HepG2 (cell line): ENCODE measurements around the gene CHMP6. TPM values are rescaled to one million over a fixed set of nuclear protein-coding genes. Genes with fewer than 3 reads are reported as not detected.

Source experiments
- ETV5 ChIP-seq: IDR thresholded peaks from 2 replicates; pipeline ENCODE4 v1.6.1; 2018; ENCODE audit warnings: missing biosample characterization, missing genetic modification reagents, inconsistent platforms, borderline replicate concordance
- FOXP1 ChIP-seq, 2 experiments: fragments of 450-650 bp in 1 of 2; IDR thresholded peaks; 2 replicates each; pipeline ENCODE4 v1.6.1; 2017 to 2018; ENCODE audit warnings: antibody characterized with exemption in 1 of 2
- GABPA ChIP-seq, 2 experiments: IDR thresholded peaks; 2 replicates each; pipeline ENCODE4 v1.6.1; 2011 to 2016; ENCODE audit warnings: low read depth in 2 of 2, low read length in 1 of 2, missing biosample characterization in 1 of 2, missing genetic modification characterization in 1 of 2
- MEIS1 ChIP-seq: sonication (generic); formaldehyde crosslinking; IDR thresholded peaks from 2 replicates; pipeline ENCODE4 v1.9.0; 2021; ENCODE audit warnings: mild to moderate bottlenecking, missing genetic modification reagents, moderate library complexity, borderline replicate concordance
- MTA1 ChIP-seq: sonication (generic); formaldehyde crosslinking; IDR thresholded peaks from 2 replicates; pipeline ENCODE4 v1.4.0; 2020; ENCODE audit warnings: missing genetic modification reagents, mild to moderate bottlenecking, borderline replicate concordance
- NCOA2 ChIP-seq: sonication (generic); formaldehyde crosslinking; IDR thresholded peaks from 2 replicates; pipeline ENCODE4 v1.8.0; 2022; ENCODE audit warnings: inconsistent platforms
- PITX1 ChIP-seq: sonication (generic); formaldehyde crosslinking; IDR thresholded peaks from 2 replicates; pipeline ENCODE4 v1.5.1; 2020; ENCODE audit warnings: mild to moderate bottlenecking, missing genetic modification reagents
- SOX5 ChIP-seq: IDR thresholded peaks from 2 replicates; pipeline ENCODE4 v1.6.1; 2016; ENCODE audit warnings: borderline replicate concordance
- ZNF292 ChIP-seq: sonication (generic); formaldehyde crosslinking; IDR thresholded peaks from 2 replicates; pipeline ENCODE4 v1.8.1; 2022; ENCODE audit warnings: mild to moderate bottlenecking, low read depth, missing genetic modification reagents, borderline replicate concordance
- ZNF441 ChIP-seq: sonication (generic); formaldehyde crosslinking; IDR thresholded peaks from 2 replicates; pipeline ENCODE4 v1.7.0; 2021; ENCODE audit warnings: missing genetic modification reagents, borderline replicate concordance
- ZNF501 ChIP-seq: sonication (generic); formaldehyde crosslinking; IDR thresholded peaks from 2 replicates; pipeline ENCODE4 v1.5.1; 2020; ENCODE audit warnings: mild to moderate bottlenecking, moderate library complexity, missing genetic modification reagents
- ZNF788 ChIP-seq: sonication (generic); formaldehyde crosslinking; IDR thresholded peaks from 2 replicates; pipeline ENCODE4 v1.5.0; 2020; ENCODE audit warnings: mild to moderate bottlenecking, missing genetic modification reagents, borderline replicate concordance
- ZNF879 ChIP-seq: sonication (generic); formaldehyde crosslinking; IDR thresholded peaks from 2 replicates; pipeline ENCODE4 v1.8.1; 2023; ENCODE audit warnings: missing genetic modification reagents
- polyA plus RNA-seq, 8 experiments: library from polyadenylated mRNA; depleted of rRNA in 3 of 8; stranded (reverse) in 7 of 8; unstranded in 1 of 8; fragments of >200 nt; fragmentation: Illumina TruSeq in 4 of 8; extraction: Trizol in 4 of 8; gene quantifications; 2 replicates each; pipeline versions ENCODE4 v1.2.1 to v1.2.3, GENCODE V29; 2011 to 2016; ENCODE audit warnings: low read depth in 4 of 8, missing spikeins in 1 of 8, mixed read lengths in 1 of 8; ENCODE audit not compliant: insufficient read depth in 1 of 8
- total RNA-seq, 5 experiments: library from RNA; depleted of rRNA; stranded (reverse); fragments of >200 nt; fragmentation: Illumina TruSeq; extraction: Trizol; gene quantifications; 2 replicates each; pipeline ENCODE4 v1.2.3, GENCODE V29; 2016; ENCODE audit warnings: low read depth in 1 of 5
- TF ChIP-seq, protein P1 (sequence below): sonication (generic); formaldehyde crosslinking; IDR thresholded peaks from 2 replicates; pipeline ENCODE4 v1.4.0; 2020; ENCODE audit warnings: missing genetic modification reagents, borderline replicate concordance
- TF ChIP-seq, protein P2 (sequence below): sonication (generic); formaldehyde crosslinking; IDR thresholded peaks from 2 replicates; pipeline ENCODE4 v1.4.0; 2020; ENCODE audit warnings: missing genetic modification reagents
- TF ChIP-seq, protein P3 (sequence below): sonication (generic); formaldehyde crosslinking; conservative IDR thresholded peaks from 2 replicates; pipeline ENCODE4 v1.4.0; 2020; ENCODE audit warnings: missing genetic modification reagents
- TF ChIP-seq, protein P4 (sequence below): IDR thresholded peaks from 2 replicates; pipeline ENCODE4 v1.6.1; 2016; ENCODE audit warnings: mild to moderate bottlenecking, missing biosample characterization, missing genetic modification reagents

The CHMP6 gene
- total and polyA plus RNA-seq, 2 of the 13 experiments (the other 11 are each of a cell fraction or from before 2014, with no cell fraction given): 11.1 to 24.2 TPM

DNA sequence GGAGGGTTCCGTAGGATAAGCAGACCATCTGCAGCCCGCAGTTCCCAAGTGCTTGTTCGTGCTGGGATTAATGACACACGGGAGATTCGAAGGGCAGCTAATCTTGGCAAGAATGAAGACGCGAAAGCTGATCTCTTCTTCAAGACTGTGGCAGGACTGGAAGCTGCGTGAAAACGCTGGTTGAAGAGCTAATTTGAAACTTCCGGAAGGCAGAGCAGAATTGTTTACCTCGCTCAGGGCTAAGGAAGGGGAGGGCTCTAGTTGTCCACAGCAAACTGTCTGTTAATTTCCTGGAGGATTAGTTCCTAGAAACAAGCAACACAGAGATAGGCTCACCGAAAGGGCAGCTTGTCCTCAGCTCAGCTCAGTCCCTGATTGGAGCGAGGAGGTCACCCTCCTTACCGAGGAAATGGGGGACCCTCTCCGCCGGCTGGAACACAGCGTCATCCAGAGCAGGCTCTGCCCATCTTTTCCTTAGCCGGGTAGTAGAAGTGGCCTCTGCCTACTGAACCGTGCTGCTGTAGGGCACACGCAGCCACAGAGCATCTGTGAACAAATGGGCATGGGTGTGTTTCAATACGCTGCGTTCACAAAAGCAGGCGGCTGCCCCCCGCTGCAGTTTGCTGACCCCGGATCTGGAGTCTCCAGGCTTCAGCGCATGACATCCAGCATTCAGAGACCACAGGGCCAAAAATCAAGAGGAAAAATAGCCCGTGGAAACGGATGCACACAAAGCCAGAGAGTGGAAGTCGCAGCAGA lies 26.6 kb downstream of the CHMP6 start (continued):
- TF ChIP-seq, protein P1, sequence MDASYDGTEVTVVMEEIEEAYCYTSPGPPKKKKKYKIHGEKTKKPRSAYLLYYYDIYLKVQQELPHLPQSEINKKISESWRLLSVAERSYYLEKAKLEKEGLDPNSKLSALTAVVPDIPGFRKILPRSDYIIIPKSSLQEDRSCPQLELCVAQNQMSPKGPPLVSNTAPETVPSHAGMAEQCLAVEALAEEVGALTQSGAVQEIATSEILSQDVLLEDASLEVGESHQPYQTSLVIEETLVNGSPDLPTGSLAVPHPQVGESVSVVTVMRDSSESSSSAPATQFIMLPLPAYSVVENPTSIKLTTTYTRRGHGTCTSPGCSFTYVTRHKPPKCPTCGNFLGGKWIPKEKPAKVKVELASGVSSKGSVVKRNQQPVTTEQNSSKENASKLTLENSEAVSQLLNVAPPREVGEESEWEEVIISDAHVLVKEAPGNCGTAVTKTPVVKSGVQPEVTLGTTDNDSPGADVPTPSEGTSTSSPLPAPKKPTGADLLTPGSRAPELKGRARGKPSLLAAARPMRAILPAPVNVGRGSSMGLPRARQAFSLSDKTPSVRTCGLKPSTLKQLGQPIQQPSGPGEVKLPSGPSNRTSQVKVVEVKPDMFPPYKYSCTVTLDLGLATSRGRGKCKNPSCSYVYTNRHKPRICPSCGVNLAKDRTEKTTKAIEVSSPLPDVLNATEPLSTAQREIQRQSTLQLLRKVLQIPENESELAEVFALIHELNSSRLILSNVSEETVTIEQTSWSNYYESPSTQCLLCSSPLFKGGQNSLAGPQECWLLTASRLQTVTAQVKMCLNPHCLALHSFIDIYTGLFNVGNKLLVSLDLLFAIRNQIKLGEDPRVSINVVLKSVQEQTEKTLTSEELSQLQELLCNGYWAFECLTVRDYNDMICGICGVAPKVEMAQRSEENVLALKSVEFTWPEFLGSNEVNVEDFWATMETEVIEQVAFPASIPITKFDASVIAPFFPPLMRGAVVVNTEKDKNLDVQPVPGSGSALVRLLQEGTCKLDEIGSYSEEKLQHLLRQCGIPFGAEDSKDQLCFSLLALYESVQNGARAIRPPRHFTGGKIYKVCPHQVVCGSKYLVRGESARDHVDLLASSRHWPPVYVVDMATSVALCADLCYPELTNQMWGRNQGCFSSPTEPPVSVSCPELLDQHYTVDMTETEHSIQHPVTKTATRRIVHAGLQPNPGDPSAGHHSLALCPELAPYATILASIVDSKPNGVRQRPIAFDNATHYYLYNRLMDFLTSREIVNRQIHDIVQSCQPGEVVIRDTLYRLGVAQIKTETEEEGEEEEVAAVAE (CRISPR knock-in tag): peak; percentile 82
- TF ChIP-seq, protein P2, sequence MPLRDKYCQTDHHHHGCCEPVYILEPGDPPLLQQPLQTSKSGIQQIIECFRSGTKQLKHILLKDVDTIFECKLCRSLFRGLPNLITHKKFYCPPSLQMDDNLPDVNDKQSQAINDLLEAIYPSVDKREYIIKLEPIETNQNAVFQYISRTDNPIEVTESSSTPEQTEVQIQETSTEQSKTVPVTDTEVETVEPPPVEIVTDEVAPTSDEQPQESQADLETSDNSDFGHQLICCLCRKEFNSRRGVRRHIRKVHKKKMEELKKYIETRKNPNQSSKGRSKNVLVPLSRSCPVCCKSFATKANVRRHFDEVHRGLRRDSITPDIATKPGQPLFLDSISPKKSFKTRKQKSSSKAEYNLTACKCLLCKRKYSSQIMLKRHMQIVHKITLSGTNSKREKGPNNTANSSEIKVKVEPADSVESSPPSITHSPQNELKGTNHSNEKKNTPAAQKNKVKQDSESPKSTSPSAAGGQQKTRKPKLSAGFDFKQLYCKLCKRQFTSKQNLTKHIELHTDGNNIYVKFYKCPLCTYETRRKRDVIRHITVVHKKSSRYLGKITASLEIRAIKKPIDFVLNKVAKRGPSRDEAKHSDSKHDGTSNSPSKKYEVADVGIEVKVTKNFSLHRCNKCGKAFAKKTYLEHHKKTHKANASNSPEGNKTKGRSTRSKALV: 0 out of 2 replicates have a peak, but pooled peaks have one; percentile 60
- TF ChIP-seq, protein P3, sequence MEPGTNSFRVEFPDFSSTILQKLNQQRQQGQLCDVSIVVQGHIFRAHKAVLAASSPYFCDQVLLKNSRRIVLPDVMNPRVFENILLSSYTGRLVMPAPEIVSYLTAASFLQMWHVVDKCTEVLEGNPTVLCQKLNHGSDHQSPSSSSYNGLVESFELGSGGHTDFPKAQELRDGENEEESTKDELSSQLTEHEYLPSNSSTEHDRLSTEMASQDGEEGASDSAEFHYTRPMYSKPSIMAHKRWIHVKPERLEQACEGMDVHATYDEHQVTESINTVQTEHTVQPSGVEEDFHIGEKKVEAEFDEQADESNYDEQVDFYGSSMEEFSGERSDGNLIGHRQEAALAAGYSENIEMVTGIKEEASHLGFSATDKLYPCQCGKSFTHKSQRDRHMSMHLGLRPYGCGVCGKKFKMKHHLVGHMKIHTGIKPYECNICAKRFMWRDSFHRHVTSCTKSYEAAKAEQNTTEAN (CRISPR knock-in tag): no peak
- TF ChIP-seq NCOA2 (CRISPR knock-in tag): 0 out of 2 replicates have a peak, but pooled peaks have one; percentile 14
- no peak for TF ChIP-seq GABPA (IDR thresholded peaks at IDR 0.05; ENCODE audit: low read depth, low read length)
- peak; percentile 64 for TF ChIP-seq GABPA (CRISPR knock-in tag; IDR thresholded peaks at IDR 0.05; ENCODE audit: low read depth)
- 0 out of 2 replicates have a peak, but pooled peaks have one; percentile 36 for TF ChIP-seq ZNF879
- peak; percentile 59; the same call in 1 of the 2 replicates for TF ChIP-seq ZNF441
- TF ChIP-seq SOX5 (CRISPR knock-in tag): peak; percentile 29; the same call in 1 of the 2 replicates
- TF ChIP-seq PITX1 (CRISPR knock-in tag): peak; percentile 79
- TF ChIP-seq ETV5 (CRISPR knock-in tag): peak; percentile 81; the same call in 1 of the 2 replicates
- TF ChIP-seq MEIS1 (CRISPR knock-in tag): peak; percentile 40; the same call in 1 of the 2 replicates
- TF ChIP-seq MTA1 (CRISPR knock-in tag): 0 out of 2 replicates have a peak, but pooled peaks have one; percentile 20
- TF ChIP-seq ZNF501: peak; percentile 32; the same call in 1 of the 2 replicates
- TF ChIP-seq ZNF788: 0 out of 2 replicates have a peak, but pooled peaks have one; percentile 45
- TF ChIP-seq ZNF292 (CRISPR knock-in tag): peak; percentile 62; the same call in 1 of the 2 replicates
- TF ChIP-seq, protein P4, sequence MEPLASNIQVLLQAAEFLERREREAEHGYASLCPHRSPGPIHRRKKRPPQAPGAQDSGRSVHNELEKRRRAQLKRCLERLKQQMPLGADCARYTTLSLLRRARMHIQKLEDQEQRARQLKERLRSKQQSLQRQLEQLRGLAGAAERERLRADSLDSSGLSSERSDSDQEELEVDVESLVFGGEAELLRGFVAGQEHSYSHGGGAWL (CRISPR knock-in tag): no peak
- TF ChIP-seq FOXP1 (IDR thresholded peaks at IDR 0.05): no peak
- TF ChIP-seq FOXP1 (CRISPR knock-in tag; IDR thresholded peaks at IDR 0.05): peak; percentile 58
